Vagina (tissue), 2 donors: ENCODE results near the gene LACRT. TPM values are rescaled to one million over a fixed set of nuclear protein-coding genes. Genes with fewer than 3 reads are reported as not detected.

Source experiments
- DNase-seq, 2 donors: peaks; one replicate each; pipeline ENCODE4 v3.0.0-alpha.2; 2017; ENCODE audit errors: extremely low spot score in 2 of 2
- H3K27ac ChIP-seq: fragments of 200-600 bp; sonication (generic); one replicate; pipeline ENCODE4 v1.5.1; 2019
- H3K27me3 ChIP-seq: fragments of 200-600 bp; sonication (generic); one replicate; pipeline ENCODE4 v1.5.1; 2019
- H3K36me3 ChIP-seq, 2 donors: fragments of 200-600 bp; sonication (generic); one replicate each; pipeline ENCODE4 v1.5.1; 2017 to 2019
- H3K4me1 ChIP-seq: fragments of 200-600 bp; sonication (generic); one replicate; pipeline ENCODE4 v1.5.1; 2019
- H3K4me3 ChIP-seq, 2 donors: fragments of 200-600 bp; sonication (generic); 1 replicate in 1 of 2; 2 replicates in 1 of 2; pipeline ENCODE4 v1.5.1; 2016 to 2019
- H3K9me3 ChIP-seq: fragments of 200-600 bp; sonication (generic); one replicate; pipeline ENCODE4 v1.5.1; 2019
- CTCF ChIP-seq, 3 experiments: fragments of 450-650 bp in 2 of 3; fragments of 200-600 bp in 1 of 3; sonication (generic) in 1 of 3; IDR thresholded peaks; one replicate each; pipeline ENCODE4 v1.5.1; 2017 to 2019; ENCODE audit warnings: antibody characterized with exemption in 3 of 3, mild to moderate bottlenecking in 2 of 3, moderate library complexity in 2 of 3
- POLR2A ChIP-seq, 2 donors: fragments of 450-650 bp; IDR thresholded peaks; one replicate each; pipeline ENCODE4 v1.6.1; 2017; ENCODE audit warnings: antibody characterized with exemption in 2 of 2, mild to moderate bottlenecking in 2 of 2, moderate library complexity in 2 of 2
- POLR2AphosphoS5 ChIP-seq, 2 donors: sonication (generic); formaldehyde crosslinking; IDR thresholded peaks; one replicate each; pipeline ENCODE4 v1.9.0; 2017; ENCODE audit warnings: antibody characterized with exemption in 2 of 2, mild to moderate bottlenecking in 2 of 2, low read depth in 1 of 2; ENCODE audit not compliant: insufficient read depth in 1 of 2
- intact Hi-C: fragments of 100-400 bp; cut with DNase I; formaldehyde crosslinking; loops from one replicate; pipeline ENCODE4 v1.15.1; 2023
- total RNA-seq: library from RNA; depleted of rRNA; stranded (reverse); fragments of >200 nt; gene quantifications from one replicate; pipeline ENCODE4 v1.2.3, GENCODE V29; 2016

Gene LACRT
- total RNA-seq, 1 donor from 2014 or later = not detected

- no peak for DNase-seq
- Histone ChIP-seq H3K4me3 (no peak overlapping the region), H3K27ac (no peak overlapping the region), H3K27me3 (no peaks in the 10 kb centered on the region), H3K36me3 (no peaks in the 10 kb centered on the region), H3K9me3 (no peaks in the 10 kb centered on the region), H3K4me1 (peaks cover 16% of the 10 kb centered on the region)
- intact Hi-C loops = no loop called here
- TF ChIP-seq CTCF (IDR thresholded peaks at IDR 0.05) = no peak
- no peak for TF ChIP-seq POLR2A (IDR thresholded peaks at IDR 0.05)
- TF ChIP-seq POLR2AphosphoS5 (IDR thresholded peaks at IDR 0.05; ENCODE audit: insufficient read depth in 1 of 2, low read depth in 1 of 2) = no peak
Measured at GRCh38 chr12:54587315-54587873, 47.3 kb downstream of the LACRT start.

- intact Hi-C loops = no loop called here
- DNase-seq = no peak
- no peak for TF ChIP-seq POLR2A (IDR thresholded peaks at IDR 0.05)
- no peak for TF ChIP-seq POLR2AphosphoS5 (IDR thresholded peaks at IDR 0.05; ENCODE audit: insufficient read depth in 1 of 2, low read depth in 1 of 2)
- TF ChIP-seq CTCF (IDR thresholded peaks at IDR 0.05) = no peak
- no peaks in the 10 kb centered on the region for H3K36me3 ChIP-seq
- peaks cover 16% of the 10 kb centered on the region for H3K4me1 ChIP-seq
- no peaks in the 10 kb centered on the region for H3K9me3 ChIP-seq
- H3K4me3 ChIP-seq = no peak overlapping the region
- H3K27ac ChIP-seq = no peak overlapping the region
- no peaks in the 10 kb centered on the region for H3K27me3 ChIP-seq
Measured at GRCh38 chr12:54586620-54587019, 48.1 kb downstream of the LACRT start.

- H3K27ac ChIP-seq = no peak overlapping the region
- H3K4me3 ChIP-seq = no peak overlapping the region
- intact Hi-C loops = no loop called here
- H3K9me3 ChIP-seq = no peaks in the 10 kb centered on the region
- H3K4me1 ChIP-seq = peaks cover 16% of the 10 kb centered on the region
- H3K27me3 ChIP-seq = no peaks in the 10 kb centered on the region
- no peak for DNase-seq
- TF ChIP-seq CTCF (IDR thresholded peaks at IDR 0.05) = no peak
- no peak for TF ChIP-seq POLR2A (IDR thresholded peaks at IDR 0.05)
- no peak for TF ChIP-seq POLR2AphosphoS5 (IDR thresholded peaks at IDR 0.05; ENCODE audit: insufficient read depth in 1 of 2, low read depth in 1 of 2)
- no peaks in the 10 kb centered on the region for H3K36me3 ChIP-seq
Measured at GRCh38 chr12:54585243-54585642, 49.5 kb downstream of the LACRT start.

GRCh38 chr12:54584128-54584527 lies 50.6 kb downstream of the LACRT start:
- Histone ChIP-seq H3K36me3 (no peaks in the 10 kb centered on the region), H3K4me1 (peaks cover 23% of the 10 kb centered on the region), H3K27ac (no peak overlapping the region), H3K9me3 (no peaks in the 10 kb centered on the region), H3K4me3 (no peak overlapping the region), H3K27me3 (no peaks in the 10 kb centered on the region)
- intact Hi-C loops = no loop called here
- TF ChIP-seq POLR2AphosphoS5 (IDR thresholded peaks at IDR 0.05; ENCODE audit: insufficient read depth in 1 of 2, low read depth in 1 of 2) (no peak), CTCF (IDR thresholded peaks at IDR 0.05) (no peak), POLR2A (IDR thresholded peaks at IDR 0.05) (no peak)
- DNase-seq = no peak

- TF ChIP-seq CTCF (IDR thresholded peaks at IDR 0.05) (no peak), POLR2AphosphoS5 (IDR thresholded peaks at IDR 0.05; ENCODE audit: insufficient read depth in 1 of 2, low read depth in 1 of 2) (no peak), POLR2A (IDR thresholded peaks at IDR 0.05) (no peak)
- no peak overlapping the region for H3K27ac ChIP-seq
- intact Hi-C loops = no loop called here
Measured at GRCh38 chr12:54583726-54584125, 51.0 kb downstream of the LACRT start.

More at GRCh38 chr12:54583726-54584125, 51.0 kb downstream of the LACRT start:
- H3K27me3 ChIP-seq = no peaks in the 10 kb centered on the region
- no peak overlapping the region for H3K4me3 ChIP-seq
- no peaks in the 10 kb centered on the region for H3K36me3 ChIP-seq
- H3K4me1 ChIP-seq = peaks cover 19% of the 10 kb centered on the region
- no peak for DNase-seq
- H3K9me3 ChIP-seq = no peaks in the 10 kb centered on the region
